IPS-20b (cell line): ENCODE data around the gene GPR141.

Experiments used
- H3K27ac ChIP-seq: one replicate; pipeline ENCODE4 v1.5.1; 2013; ENCODE audit warnings: low read length
- H3K27me3 ChIP-seq: 2 replicates; pipeline ENCODE4 v1.6.1; 2013; ENCODE audit warnings: mild to moderate bottlenecking, low read length, inconsistent platforms; ENCODE audit not compliant: insufficient read depth
- H3K36me3 ChIP-seq: 2 replicates; pipeline ENCODE4 v1.6.1; 2013; ENCODE audit warnings: low read depth, mild to moderate bottlenecking, inconsistent platforms, low read length, moderate library complexity; ENCODE audit not compliant: insufficient read depth
- H3K4me1 ChIP-seq: 2 replicates; pipeline ENCODE4 v1.6.1; 2013; ENCODE audit warnings: mild to moderate bottlenecking, control low read depth, inconsistent platforms, low read length, moderate library complexity; ENCODE audit not compliant: insufficient read depth
- H3K4me3 ChIP-seq: 2 replicates; pipeline ENCODE4 v1.5.1; 2013; ENCODE audit warnings: mild to moderate bottlenecking, low read length, inconsistent platforms
- H3K9ac ChIP-seq: 2 replicates; pipeline ENCODE4 v1.6.1; 2013; ENCODE audit warnings: low read depth, mild to moderate bottlenecking, inconsistent platforms, low read length, moderate library complexity
- H3K9me3 ChIP-seq: 2 replicates; pipeline ENCODE4 v1.6.1; 2013; ENCODE audit warnings: mild to moderate bottlenecking, low read depth, low read length, inconsistent platforms; ENCODE audit not compliant: insufficient read depth

The GPR141 gene, protein sequence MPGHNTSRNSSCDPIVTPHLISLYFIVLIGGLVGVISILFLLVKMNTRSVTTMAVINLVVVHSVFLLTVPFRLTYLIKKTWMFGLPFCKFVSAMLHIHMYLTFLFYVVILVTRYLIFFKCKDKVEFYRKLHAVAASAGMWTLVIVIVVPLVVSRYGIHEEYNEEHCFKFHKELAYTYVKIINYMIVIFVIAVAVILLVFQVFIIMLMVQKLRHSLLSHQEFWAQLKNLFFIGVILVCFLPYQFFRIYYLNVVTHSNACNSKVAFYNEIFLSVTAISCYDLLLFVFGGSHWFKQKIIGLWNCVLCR

DNA sequence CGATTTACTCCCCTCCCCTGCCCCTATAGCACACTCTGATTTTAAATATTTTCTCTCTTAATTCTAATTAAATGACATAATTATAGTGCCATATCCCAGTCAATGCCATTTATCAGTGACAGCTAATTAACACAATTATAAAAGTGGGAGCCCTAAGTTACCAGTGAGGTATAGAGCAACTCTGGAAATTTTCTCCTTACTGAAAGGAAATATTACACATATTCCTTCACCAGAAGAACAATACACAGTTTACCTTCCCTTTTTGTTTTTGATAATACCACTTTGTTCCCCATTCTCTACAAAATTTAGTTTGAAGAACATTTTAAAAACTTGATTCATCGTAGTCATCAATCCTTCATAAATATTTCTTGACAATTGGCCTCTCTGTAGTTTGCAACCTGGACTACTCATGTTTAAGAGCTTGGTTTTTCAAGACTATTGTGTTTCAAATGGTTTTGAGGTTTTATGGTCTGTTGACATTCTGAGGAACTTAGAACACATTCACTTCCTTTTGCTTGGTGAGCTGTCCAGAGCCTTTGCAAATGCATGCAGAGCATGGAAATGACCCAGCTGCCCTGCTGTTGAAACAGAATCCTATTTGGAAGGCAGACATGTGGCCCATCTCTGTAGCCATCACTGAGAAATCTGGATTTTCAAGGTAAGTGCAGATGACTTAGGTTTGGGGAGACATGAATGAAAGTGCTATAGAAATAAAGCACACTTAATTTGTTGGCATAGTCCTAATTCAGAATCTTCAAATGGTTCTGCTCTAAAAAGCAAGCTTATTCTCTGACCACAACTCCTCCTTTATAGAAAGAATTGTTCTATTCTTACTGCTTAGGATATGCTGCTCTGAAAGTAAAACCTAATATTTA is at the start of gene GPR141:
Gene GPR141, plus strand, starts transcription at position 521 of the 875 bp plus-strand sequence. CDS start 56,628 bp downstream, outside the sequence.
- Histone ChIP-seq H3K36me3 (no peaks in the 10 kb centered on the region), H3K27me3 (no peaks in the 10 kb centered on the region), H3K9ac (no peak within 1 kb of the TSS), H3K27ac (no peak within 1 kb of the TSS), H3K9me3 (no peaks in the 10 kb centered on the region), H3K4me3 (no peak within 1 kb of the TSS), H3K4me1 (peaks cover 12% of the 10 kb centered on the region)

- Histone ChIP-seq H3K4me3 (no peak overlapping the region), H3K4me1 (no peaks in the 10 kb centered on the region), H3K27ac (no peak overlapping the region), H3K27me3 (no peaks in the 10 kb centered on the region), H3K9ac (no peak overlapping the region), H3K36me3 (no peaks in the 10 kb centered on the region), H3K9me3 (no peaks in the 10 kb centered on the region)
Observed at GRCh38 chr7:37635346-37635745, 48.2 kb upstream of the GPR141 start.

DNA sequence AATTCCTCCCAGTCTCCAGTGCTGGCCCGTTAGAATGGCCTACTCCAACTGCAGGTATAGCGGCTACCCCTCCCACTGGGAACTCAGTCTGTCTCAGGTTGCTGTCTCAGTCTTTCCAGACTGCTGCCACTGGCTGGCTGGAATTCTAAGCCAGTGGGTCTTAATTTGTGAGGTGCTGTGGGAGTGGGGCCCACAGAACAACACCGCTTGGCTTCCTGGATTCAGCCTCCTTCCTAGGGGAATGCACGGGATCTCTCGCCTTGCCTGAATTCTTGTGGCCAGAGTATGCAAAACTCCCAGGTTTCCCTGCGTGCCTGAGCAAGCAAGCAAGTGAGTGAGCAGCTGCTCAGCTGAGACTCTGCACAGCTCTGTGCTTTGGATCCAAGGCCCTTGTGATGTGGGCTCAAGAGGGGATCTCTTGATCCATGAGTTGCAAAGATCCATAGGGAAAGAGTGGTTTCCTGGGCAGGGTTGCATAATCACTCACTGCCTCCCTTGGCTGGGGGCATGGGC is 41.5 kb upstream of the GPR141 start:
- no peak overlapping the region for H3K27ac ChIP-seq
- H3K4me3 ChIP-seq = no peak overlapping the region
- no peaks in the 10 kb centered on the region for H3K9me3 ChIP-seq
- H3K27me3 ChIP-seq = no peaks in the 10 kb centered on the region
- no peak overlapping the region for H3K9ac ChIP-seq
- no peaks in the 10 kb centered on the region for H3K36me3 ChIP-seq
- H3K4me1 ChIP-seq = peaks cover 9% of the 10 kb centered on the region; the same call in 1 of the 2 replicates

GRCh38 chr7:37643876-37644275 is 39.7 kb upstream of the GPR141 start:
- Histone ChIP-seq H3K4me3 (no peak overlapping the region), H3K9ac (no peak overlapping the region), H3K36me3 (no peaks in the 10 kb centered on the region), H3K9me3 (no peaks in the 10 kb centered on the region), H3K27ac (no peak overlapping the region), H3K4me1 (peaks cover 9% of the 10 kb centered on the region; the same call in 1 of the 2 replicates), H3K27me3 (no peaks in the 10 kb centered on the region)

DNA sequence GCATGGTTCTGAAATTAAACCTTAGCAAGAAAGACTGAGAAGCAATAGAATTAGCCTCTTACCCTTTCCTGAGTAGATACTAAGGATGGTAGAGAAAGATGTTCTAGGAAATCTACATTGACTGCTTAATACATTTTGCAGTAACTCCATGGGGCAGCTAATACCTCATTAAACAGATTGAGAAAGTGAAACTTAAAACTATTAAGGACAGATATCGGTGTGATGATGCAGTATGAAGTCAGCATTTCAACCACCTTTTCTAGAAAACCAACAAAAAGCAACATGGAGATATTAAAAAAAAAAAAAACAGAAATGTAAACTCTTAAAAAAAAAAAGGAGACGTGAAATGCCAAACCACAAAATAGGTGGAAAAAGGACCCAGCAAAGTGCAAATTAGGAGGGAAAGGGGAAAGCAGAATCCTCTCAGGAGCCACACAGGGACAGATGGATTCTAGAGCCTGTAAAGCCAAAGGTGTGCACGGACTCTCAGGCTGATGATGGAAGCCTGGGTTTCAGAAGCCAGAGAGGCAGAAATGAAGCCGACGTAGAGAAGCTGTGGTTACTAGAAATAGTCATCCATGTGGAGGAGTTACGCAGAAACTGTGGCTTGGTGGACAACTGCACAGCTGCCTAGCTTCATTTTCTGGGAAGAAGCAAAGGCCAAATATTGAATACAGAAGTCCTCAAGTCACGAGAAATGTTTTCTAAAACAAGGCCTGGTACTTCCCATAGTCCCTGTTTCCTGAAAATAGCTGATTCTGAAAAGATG is 38.1 kb upstream of the GPR141 start:
- Histone ChIP-seq H3K27me3 (no peaks in the 10 kb centered on the region), H3K9ac (no peak overlapping the region), H3K27ac (no peak overlapping the region), H3K36me3 (no peaks in the 10 kb centered on the region), H3K4me3 (no peak overlapping the region), H3K9me3 (no peaks in the 10 kb centered on the region), H3K4me1 (peaks cover 9% of the 10 kb centered on the region; the same call in 1 of the 2 replicates)

DNA sequence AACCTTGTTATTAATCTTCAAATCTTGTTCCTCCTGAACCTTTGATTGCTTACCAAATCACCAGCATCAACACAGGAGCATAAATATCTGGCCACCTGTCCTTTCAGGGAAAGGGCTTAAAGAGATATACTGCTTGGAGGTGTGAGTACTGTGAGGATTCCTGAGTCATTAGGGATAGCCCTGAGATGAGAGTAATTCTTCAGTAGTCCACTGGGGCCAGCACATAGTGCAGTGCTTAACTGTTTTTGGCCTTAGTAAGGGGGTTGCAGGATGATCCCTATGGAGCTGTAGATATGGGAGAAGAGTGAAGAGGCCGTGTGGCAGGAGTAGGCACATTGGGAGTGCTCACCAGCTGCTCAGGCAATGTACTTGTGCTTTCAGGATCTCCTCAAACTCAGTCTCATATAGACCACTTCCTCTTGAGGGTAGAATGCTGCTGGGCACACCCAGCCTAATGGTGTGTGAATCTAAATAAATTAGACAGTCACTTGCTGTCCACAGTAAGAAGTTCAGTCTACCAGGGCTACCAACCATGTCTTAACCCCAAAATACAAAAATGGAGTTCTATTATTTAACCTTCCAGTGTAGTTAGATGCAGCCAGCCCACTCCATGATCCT is 26.5 kb upstream of the GPR141 start:
- H3K27ac ChIP-seq = no peak overlapping the region
- no peaks in the 10 kb centered on the region for H3K36me3 ChIP-seq
- no peaks in the 10 kb centered on the region for H3K4me1 ChIP-seq
- H3K9ac ChIP-seq = no peak overlapping the region
- H3K4me3 ChIP-seq = no peak overlapping the region
- no peaks in the 10 kb centered on the region for H3K9me3 ChIP-seq
- H3K27me3 ChIP-seq = no peaks in the 10 kb centered on the region

GRCh38 chr7:37657816-37658215 is 25.8 kb upstream of the GPR141 start:
- Histone ChIP-seq H3K27me3 (no peaks in the 10 kb centered on the region), H3K9me3 (no peaks in the 10 kb centered on the region), H3K36me3 (no peaks in the 10 kb centered on the region), H3K4me3 (no peak overlapping the region), H3K27ac (no peak overlapping the region), H3K4me1 (no peaks in the 10 kb centered on the region), H3K9ac (no peak overlapping the region)

DNA sequence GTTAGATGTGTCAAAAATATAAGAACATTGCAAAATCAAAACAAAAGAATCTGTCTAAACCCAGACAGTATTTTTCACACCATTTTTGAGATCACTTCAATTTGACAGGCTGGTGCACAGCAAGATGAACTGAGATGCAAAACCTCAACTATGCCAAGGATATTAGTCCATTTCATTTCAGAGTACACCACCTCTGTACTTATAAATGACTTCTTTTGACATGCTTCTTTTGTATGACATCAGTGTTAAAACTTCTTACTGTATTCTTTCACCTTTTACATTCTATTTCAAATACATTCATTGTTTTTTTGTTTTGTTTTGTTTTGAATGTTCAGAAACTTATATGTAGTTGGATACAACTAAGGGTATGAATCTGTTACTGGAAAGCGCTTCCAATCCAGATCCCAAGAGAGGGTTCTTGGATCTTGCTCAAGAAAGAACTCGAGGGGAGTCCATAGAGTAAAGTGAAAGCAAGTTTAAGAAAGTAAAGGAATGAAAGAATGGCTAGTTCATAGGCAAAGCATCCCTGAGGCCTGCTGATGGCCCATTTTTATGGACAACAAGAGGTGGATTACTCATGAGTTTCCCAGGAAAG is 23.5 kb upstream of the GPR141 start:
- Histone ChIP-seq H3K27ac (no peak overlapping the region), H3K4me3 (no peak overlapping the region), H3K27me3 (no peaks in the 10 kb centered on the region), H3K9me3 (no peaks in the 10 kb centered on the region), H3K9ac (no peak overlapping the region), H3K36me3 (no peaks in the 10 kb centered on the region), H3K4me1 (peaks cover 9% of the 10 kb centered on the region; the same call in 1 of the 2 replicates)

DNA sequence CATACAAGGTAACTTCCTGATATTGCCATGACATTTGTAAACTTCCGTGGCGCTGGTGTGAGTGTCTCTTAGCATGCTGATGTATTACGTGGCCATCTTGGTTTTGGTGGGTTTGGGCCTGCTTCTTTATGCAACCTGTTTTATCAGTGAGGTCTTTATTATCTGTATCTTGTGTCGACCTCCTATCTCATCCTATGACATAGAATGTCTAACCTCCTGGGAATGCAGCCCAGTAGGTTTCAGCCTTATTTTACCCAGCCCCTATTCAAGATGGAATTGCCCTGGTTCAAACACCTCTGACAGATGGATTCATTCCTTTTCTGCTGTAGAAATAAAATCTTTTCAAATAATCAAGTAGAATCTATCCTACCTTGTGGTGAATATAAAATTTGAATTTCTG is 23.0 kb upstream of the GPR141 start:
- no peak overlapping the region for H3K27ac ChIP-seq
- no peak overlapping the region for H3K9ac ChIP-seq
- H3K27me3 ChIP-seq = no peaks in the 10 kb centered on the region
- H3K4me3 ChIP-seq = no peak overlapping the region
- H3K4me1 ChIP-seq = peaks cover 14% of the 10 kb centered on the region; the same call in 1 of the 2 replicates
- no peaks in the 10 kb centered on the region for H3K9me3 ChIP-seq
- no peaks in the 10 kb centered on the region for H3K36me3 ChIP-seq

DNA sequence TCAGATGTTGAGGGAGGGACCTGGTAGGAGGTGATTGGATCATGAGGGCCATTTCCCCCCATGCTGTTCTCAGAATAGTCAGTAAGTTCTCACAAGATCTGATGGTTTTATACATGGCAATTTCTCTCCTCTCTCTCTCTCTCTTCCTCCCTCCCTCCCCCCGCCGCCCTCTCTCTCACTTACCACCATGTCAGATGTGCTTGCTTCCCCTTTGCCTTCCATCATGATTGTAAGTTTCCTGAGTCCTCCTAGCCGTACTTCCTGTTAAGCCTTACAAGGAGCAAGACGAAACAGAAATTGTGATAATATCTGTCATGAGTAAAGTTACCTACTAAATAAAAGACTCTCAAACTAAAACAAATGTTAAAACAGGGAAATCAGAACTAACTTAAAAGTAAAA is 19.9 kb upstream of the GPR141 start:
- no peaks in the 10 kb centered on the region for H3K27me3 ChIP-seq
- H3K4me1 ChIP-seq = peaks cover 17% of the 10 kb centered on the region; the same call in 1 of the 2 replicates
- H3K9ac ChIP-seq = no peak overlapping the region
- no peak overlapping the region for H3K4me3 ChIP-seq
- no peaks in the 10 kb centered on the region for H3K9me3 ChIP-seq
- H3K27ac ChIP-seq = no peak overlapping the region
- no peaks in the 10 kb centered on the region for H3K36me3 ChIP-seq
